Spleen (tissue), 11 donors: Measurements from ENCODE around the gene CXCL13. TPM values are rescaled to one million over a fixed set of nuclear protein-coding genes. Genes with fewer than 3 reads are reported as not detected.
A peak's percentile ranks its signal among the peaks of the same experiment; 100 is the strongest.
"Not testable (repeated sequence)": the region's sequence is repeated elsewhere in the genome, so short reads cannot be mapped to it uniquely, and the experiment has no call there.

Source experiments
- DNase-seq: peaks from one replicate; pipeline ENCODE4 v3.0.0-alpha.2; 2020
- H3K27ac ChIP-seq, 8 donors: fragments of 200-600 bp; sonication (generic) in 7 of 8; 1 replicate in 4 of 8; 2 replicates in 4 of 8; pipeline versions ENCODE4 v1.5.0 to v1.8.0; 2016 to 2021; ENCODE audit warnings: inconsistent platforms in 4 of 8, mild to moderate bottlenecking in 4 of 8, moderate library complexity in 1 of 8
- H3K27me3 ChIP-seq, 7 donors: fragments of 200-600 bp; sonication (generic) in 6 of 7; replicated peaks in 1 of 7; 1 replicate in 4 of 7; 2 replicates in 3 of 7; pipeline versions ENCODE4 v1.5.0 to v1.8.0; 2016 to 2021; ENCODE audit warnings: inconsistent platforms in 3 of 7, mild to moderate bottlenecking in 1 of 7
- H3K36me3 ChIP-seq, 6 donors: fragments of 200-600 bp; sonication (generic) in 5 of 6; 1 replicate in 4 of 6; 2 replicates in 2 of 6; pipeline versions ENCODE4 v1.5.0 to v1.8.0; 2016 to 2021; ENCODE audit warnings: inconsistent platforms in 2 of 6
- H3K4me1 ChIP-seq, 6 donors: fragments of 200-600 bp; sonication (generic) in 5 of 6; 1 replicate in 3 of 6; 2 replicates in 3 of 6; pipeline versions ENCODE4 v1.5.0 to v1.8.0; 2016 to 2021; ENCODE audit warnings: inconsistent platforms in 3 of 6
- H3K4me3 ChIP-seq, 8 donors: fragments of 200-600 bp; sonication (generic) in 7 of 8; 1 replicate in 4 of 8; 2 replicates in 4 of 8; pipeline versions ENCODE4 v1.5.0 to v1.8.0; 2016 to 2021; ENCODE audit warnings: inconsistent platforms in 4 of 8, mild to moderate bottlenecking in 4 of 8, moderate library complexity in 2 of 8
- H3K9me3 ChIP-seq, 8 donors: fragments of 200-600 bp; sonication (generic) in 7 of 8; 1 replicate in 4 of 8; 2 replicates in 4 of 8; pipeline versions ENCODE4 v1.5.0 to v1.8.0; 2016 to 2021; ENCODE audit warnings: inconsistent platforms in 4 of 8
- CTCF ChIP-seq, 11 experiments: fragments of 200-600 bp in 7 of 11; fragments of 450-650 bp in 4 of 11; sonication (generic) in 4 of 11; IDR thresholded peaks in 8 of 11; conservative IDR thresholded peaks in 3 of 11; 1 replicate in 7 of 11; 2 replicates in 4 of 11; pipeline versions ENCODE4 v1.4.0 to v1.8.0; 2016 to 2021; ENCODE audit warnings: antibody characterized with exemption in 11 of 11, inconsistent platforms in 4 of 11, mild to moderate bottlenecking in 1 of 11
- POLR2A ChIP-seq, 3 donors: fragments of 450-650 bp; IDR thresholded peaks; one replicate each; pipeline ENCODE4 v1.5.1; 2017; ENCODE audit warnings: antibody characterized with exemption in 3 of 3, mild to moderate bottlenecking in 1 of 3
- POLR2AphosphoS5 ChIP-seq, 3 donors: sonication (generic); formaldehyde crosslinking; IDR thresholded peaks; one replicate each; pipeline ENCODE4 v1.5.1; 2017; ENCODE audit warnings: antibody characterized with exemption in 3 of 3
- WGBS, 5 donors: extraction: QIAGEN DNeasy Blood & Tissue Kit in 3 of 5; methylation state at CpG; one replicate each; pipeline versions ENCODE4 v1.1.5 to v1.1.7; 2013 to 2018; 5-methylcytosine and 5-hydroxymethylcytosine counted together
- intact Hi-C: fragments of 100-400 bp; cut with DNase I; formaldehyde crosslinking; loops from one replicate; pipeline ENCODE4 v1.15.0; 2023; ENCODE audit warnings: low total_unique reads
- polyA plus RNA-seq, 3 donors: library from polyadenylated mRNA; stranded (reverse); fragments of 200-250 nt; gene quantifications; one replicate each; pipeline ENCODE4 v1.2.1, GENCODE V29; 2013
- total RNA-seq, 7 donors: library from RNA; depleted of rRNA in 3 of 7; stranded (reverse); fragments of >200 nt in 3 of 7; fragmentation: NEBNext Ultra II Directional in 4 of 7; extraction: Animal tissue kit (Norgen Biotek cat#: 25700) in 4 of 7; gene quantifications; one replicate each; pipeline versions ENCODE4 v1.1.0 to v1.2.1, GENCODE V29; 2016 to 2021
- donor health status: healthy with polysubstance abuse.
- donor health status: DM: no; HTN: no; CAD: no; lungs with moderate emphysema.
- donor health status: DM: no; HTN: no; CAD: no.
- donor health status: Bipolar disorder and iron deficiency.
- donor health status: healthy.
- donor health status: DM: no; HTN: no; CAD: no.
- donor health status: DM: yes; HTN: yes; CAD: no.

Gene CXCL13
- total and polyA plus RNA-seq, 10 donors = 95.5 to 1,297 (median 371) TPM

DNA sequence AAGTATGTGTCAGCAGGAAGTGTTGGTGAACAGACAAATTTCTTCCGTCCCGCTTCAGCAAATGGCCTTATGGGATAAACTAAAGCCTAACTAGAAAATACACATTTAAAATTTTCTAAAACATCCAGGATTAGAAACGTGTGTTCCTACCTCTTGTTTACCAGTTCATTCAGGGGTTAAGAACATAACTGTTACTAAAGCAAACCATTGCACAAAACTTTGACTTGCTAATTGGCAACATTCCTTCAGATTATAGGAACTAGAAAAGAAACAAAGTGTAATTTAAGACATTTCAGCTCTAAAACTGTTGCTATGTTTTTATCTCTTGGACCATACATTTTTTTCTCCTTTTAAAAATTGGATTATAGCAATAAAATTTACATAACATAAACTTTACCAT, 39.5 kb upstream of the CXCL13 start:
- peaks cover 0 to 24% (median 6%) of the 10 kb centered on the region in 8 donors for H3K9me3 ChIP-seq
- no peak for DNase-seq
- TF ChIP-seq POLR2AphosphoS5 (IDR thresholded peaks at IDR 0.05) (no peak), CTCF (IDR thresholded peaks at IDR 0.05 in 8 of 11, conservative IDR thresholded peaks at IDR 0.05 in 3 of 11) (no peak), POLR2A (IDR thresholded peaks at IDR 0.05) (no peak)
- H3K4me3 ChIP-seq = no peak overlapping the region
- peak overlapping the region in 4 of 8 donors; percentile 60 to 82 (median 70) for H3K27ac ChIP-seq
- H3K4me1 ChIP-seq = no peaks in the 10 kb centered on the region
- WGBS, 5 donors = 78 to 91% (median 83%) methylated on average over 3 of the region's 3 CpGs
- intact Hi-C loops = no loop called here
- no peaks in the 10 kb centered on the region for H3K36me3 ChIP-seq
- no peaks in the 10 kb centered on the region for H3K27me3 ChIP-seq

- Histone ChIP-seq H3K36me3 (no peaks in the 10 kb centered on the region), H3K27me3 (no peaks in the 10 kb centered on the region), H3K27ac (no peak overlapping the region), H3K4me1 (no peaks in the 10 kb centered on the region), H3K9me3 (peaks cover 0 to 16% (median 4%) of the 10 kb centered on the region in 8 donors), H3K4me3 (no peak overlapping the region)
- DNase-seq = no peak
- TF ChIP-seq POLR2A (IDR thresholded peaks at IDR 0.05) (no peak), CTCF (IDR thresholded peaks at IDR 0.05 in 8 of 11, conservative IDR thresholded peaks at IDR 0.05 in 3 of 11) (no peak), POLR2AphosphoS5 (IDR thresholded peaks at IDR 0.05) (no peak)
- intact Hi-C loops = no loop called here
These were observed 38.1 kb upstream of the CXCL13 start for GRCh38 chr4:77567549-77567948.

- 92 to 96% (median 93%) methylated on average over 19 to 32 of the region's 32 CpGs for WGBS, 5 donors
- peaks cover 0 to 20% (median 8%) of the 10 kb centered on the region in 8 donors for H3K9me3 ChIP-seq
- H3K4me1 ChIP-seq, H3K27ac ChIP-seq, intact Hi-C loops, H3K4me3 ChIP-seq, DNase-seq, H3K36me3 ChIP-seq, H3K27me3 ChIP-seq: not testable (repeated sequence)
These were observed 35.0 kb upstream of the CXCL13 start for GRCh38 chr4:77570508-77571214.

DNA sequence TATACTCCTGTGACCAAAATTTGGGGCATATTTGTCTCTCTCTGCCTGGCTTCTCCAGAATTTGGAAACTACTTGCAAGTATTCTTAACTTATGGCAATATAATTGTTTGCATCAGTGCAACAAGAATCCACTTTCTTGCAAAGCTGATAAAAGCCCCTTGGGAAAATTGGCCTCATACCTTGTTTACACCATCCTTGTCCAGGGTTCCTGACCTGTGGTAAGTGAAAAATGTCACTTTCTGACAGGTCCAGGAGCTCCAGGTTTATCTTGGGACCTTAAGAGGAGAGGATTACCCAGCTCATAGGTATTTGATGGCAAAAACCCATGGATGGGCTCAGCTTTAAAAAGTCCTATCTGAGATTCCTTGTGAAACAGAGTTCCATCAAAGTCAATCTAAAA, 29.3 kb upstream of the CXCL13 start:
- H3K27me3 ChIP-seq = no peaks in the 10 kb centered on the region
- H3K9me3 ChIP-seq = peaks cover 0 to 6% (median 2%) of the 10 kb centered on the region in 8 donors
- DNase-seq = no peak
- no peak overlapping the region for H3K27ac ChIP-seq
- H3K36me3 ChIP-seq = no peaks in the 10 kb centered on the region
- intact Hi-C loops = no loop called here
- TF ChIP-seq POLR2A (IDR thresholded peaks at IDR 0.05) = no peak
- TF ChIP-seq POLR2AphosphoS5 (IDR thresholded peaks at IDR 0.05) = no peak
- no peak for TF ChIP-seq CTCF (IDR thresholded peaks at IDR 0.05 in 8 of 11, conservative IDR thresholded peaks at IDR 0.05 in 3 of 11)
- H3K4me1 ChIP-seq = peaks cover 0 to 4% (median 0%) of the 10 kb centered on the region in 6 donors
- no peak overlapping the region for H3K4me3 ChIP-seq
